Stromal cell of bone marrow (primary cell): Measurements from ENCODE around the gene EIF4G1.
"Not testable (repeated sequence)": the region's sequence is repeated elsewhere in the genome, so short reads cannot be mapped to it uniquely, and the experiment has no call there.

Source experiments
- DNase-seq: peaks from one replicate; pipeline ENCODE4 v3.0.0-alpha.2; 2012; ENCODE audit warnings: low read depth

Gene EIF4G1

GRCh38 chr3:184335661-184336546, 21.5 kb downstream of the EIF4G1 start:
- DNase-seq = no peak

- DNase-seq = no peak
Measured at GRCh38 chr3:184336547-184337398, 22.4 kb downstream of the EIF4G1 start.

GRCh38 chr3:184337399-184337714, 23.0 kb downstream of the EIF4G1 start, which contains the start of gene FAM131A:
Gene FAM131A (plus strand): TSS chr3:184337600. CDS start chr3:184337631, 31 bp downstream.
- no peak for DNase-seq

- no peak for DNase-seq
Measured at GRCh38 chr3:184337981-184338380, 23.6 kb downstream of the EIF4G1 start.

GRCh38 chr3:184338511-184338945, 24.1 kb downstream of the EIF4G1 start:
- DNase-seq = no peak

- DNase-seq = no peak
Measured at GRCh38 chr3:184339001-184339400, 24.6 kb downstream of the EIF4G1 start.

- not testable (repeated sequence) for DNase-seq
Measured at GRCh38 chr3:184339451-184340135, 25.2 kb downstream of the EIF4G1 start.

- DNase-seq = no peak
Measured at GRCh38 chr3:184341925-184342324, 27.5 kb downstream of the EIF4G1 start.

- DNase-seq = no peak
Measured at GRCh38 chr3:184343200-184343876, 28.9 kb downstream of the EIF4G1 start.

- no peak for DNase-seq
Measured at GRCh38 chr3:184344579-184345316, 30.3 kb downstream of the EIF4G1 start.

- peak; percentile 60 for DNase-seq
Measured at GRCh38 chr3:184345317-184346144, 31.1 kb downstream of the EIF4G1 start.

GRCh38 chr3:184346480-184347190, 32.2 kb downstream of the EIF4G1 start:
- no peak for DNase-seq

- DNase-seq = no peak
Measured at GRCh38 chr3:184347321-184348056, 33.1 kb downstream of the EIF4G1 start.

GRCh38 chr3:184348057-184348382, 33.6 kb downstream of the EIF4G1 start:
- no peak for DNase-seq

- no peak for DNase-seq
Measured at GRCh38 chr3:184349563-184350470, 35.4 kb downstream of the EIF4G1 start.

GRCh38 chr3:184350618-184351017, 36.2 kb downstream of the EIF4G1 start:
- DNase-seq = no peak

- DNase-seq = no peak
Measured at GRCh38 chr3:184351511-184352148, 37.2 kb downstream of the EIF4G1 start.
